Stromal cell of bone marrow (primary cell): ENCODE data around the gene MTMR2.

Source experiments
- DNase-seq: peaks from one replicate; pipeline ENCODE4 v3.0.0-alpha.2; 2012; ENCODE audit warnings: low read depth

Gene MTMR2

DNA sequence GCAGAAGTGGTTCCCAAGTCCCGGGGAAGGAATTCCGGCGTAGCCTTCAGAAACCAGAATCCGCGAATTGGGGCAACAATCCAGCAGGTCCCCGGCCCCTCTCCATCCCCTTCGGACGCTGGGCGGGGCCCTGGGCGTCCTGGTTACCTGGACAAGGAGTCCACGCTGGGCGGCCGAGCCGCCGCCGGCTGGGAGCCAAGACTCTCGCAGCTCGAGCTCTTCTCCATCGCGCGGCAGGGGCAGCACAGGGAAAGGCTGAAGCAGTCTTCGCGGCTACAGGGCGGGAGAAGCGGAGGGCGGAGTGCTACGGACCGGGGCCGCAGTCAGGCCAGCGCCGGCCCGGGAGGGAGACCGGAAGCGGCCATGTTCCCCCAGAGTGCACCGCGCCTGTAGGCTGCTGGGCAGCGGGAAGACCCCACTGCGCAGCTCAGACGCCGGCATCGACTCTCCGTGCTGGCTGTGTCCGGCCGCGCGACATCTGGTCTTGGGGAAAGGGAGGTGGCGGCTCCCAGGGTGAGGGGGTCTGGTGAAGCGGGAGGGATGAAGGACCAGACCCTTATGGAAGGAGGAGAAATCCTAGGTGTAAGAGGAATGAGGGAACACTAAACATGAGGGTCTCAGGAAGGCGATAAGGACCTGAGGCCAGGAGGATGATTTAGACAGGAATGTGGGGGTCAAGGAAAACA lies at the start of gene MTMR2:
Gene MTMR2 (minus strand): TSS at position 380 of the 686 bp plus-strand sequence. CDS start 153 bp downstream, at position 227.
- DNase-seq, result peak; percentile 51

DNA sequence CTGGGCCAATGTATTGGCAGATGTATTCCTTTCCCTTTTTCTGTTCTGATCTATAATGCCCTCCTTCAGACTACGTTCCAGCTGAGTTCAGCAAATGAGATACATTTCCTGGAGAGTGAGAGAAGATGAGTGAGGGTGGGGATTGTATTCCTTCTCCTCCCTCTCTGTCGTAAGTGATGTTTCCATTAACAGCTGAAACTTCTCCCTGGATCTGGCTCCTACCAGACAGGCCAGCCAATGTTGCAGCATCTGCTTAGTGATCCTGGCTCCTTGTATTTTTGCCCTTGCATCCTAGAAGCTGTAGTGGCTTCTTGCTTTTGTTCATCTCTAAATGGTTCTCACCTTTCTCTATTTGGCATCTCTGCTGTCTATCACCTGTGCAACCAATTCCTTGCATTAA lies 48.2 kb upstream of the MTMR2 start:
- DNase-seq, result no peak

DNA sequence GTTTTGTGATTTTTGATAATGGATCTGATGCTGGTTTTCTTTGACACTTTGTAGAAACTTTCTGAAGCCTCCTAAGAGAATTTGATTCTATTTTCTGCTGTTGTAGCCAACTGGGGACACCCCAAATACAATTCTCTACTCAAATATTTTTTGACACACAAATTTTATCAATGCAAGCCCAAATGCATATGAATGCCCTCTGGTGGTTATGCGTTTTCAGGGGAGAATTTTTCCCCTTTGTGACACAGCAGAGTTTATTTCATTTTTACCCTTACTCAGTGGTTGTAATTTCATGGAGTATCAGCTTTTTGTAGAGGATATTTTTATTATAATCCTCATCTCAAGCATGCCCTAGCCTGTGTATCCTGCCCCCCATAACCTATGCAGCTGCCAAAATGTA lies 44.7 kb upstream of the MTMR2 start:
- DNase-seq, result peak; percentile 3

DNA sequence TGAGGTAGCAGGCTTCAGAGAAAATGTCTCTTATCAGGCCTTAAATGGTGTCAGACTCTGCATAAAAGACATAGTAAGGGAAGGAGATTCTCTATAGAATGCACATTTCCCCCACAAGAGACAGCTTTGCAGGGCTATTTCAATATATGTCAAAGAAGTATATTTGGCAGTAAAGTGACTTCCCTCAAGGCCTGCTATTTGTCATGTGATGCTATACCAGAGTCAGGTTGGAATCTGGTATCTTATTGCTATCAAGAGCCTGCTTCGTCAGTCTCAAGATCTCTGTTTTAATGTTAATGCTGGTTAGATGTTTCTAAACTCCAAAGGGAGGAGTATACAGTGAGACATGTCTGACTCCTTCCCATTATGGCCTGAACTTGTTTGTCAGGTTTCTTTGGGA lies 40.4 kb upstream of the MTMR2 start:
- no peak for DNase-seq

DNA sequence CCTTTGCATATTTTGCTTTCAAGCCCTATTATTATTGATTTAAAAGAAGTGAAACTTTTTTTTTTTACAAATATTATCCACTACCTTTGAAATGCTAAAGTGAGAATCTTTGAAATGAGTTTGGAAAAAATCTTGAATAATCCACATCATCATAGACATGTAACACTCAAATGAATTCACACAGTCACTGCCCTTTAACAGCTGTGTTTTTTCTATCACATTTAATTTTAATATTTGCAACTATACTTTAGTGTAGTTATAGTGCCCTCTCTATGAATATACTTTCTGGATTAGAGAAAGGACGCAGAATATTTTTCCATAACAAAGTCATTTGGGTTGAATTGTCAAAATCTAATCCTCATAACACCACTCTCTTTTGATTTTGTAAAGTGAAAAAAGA lies 37.9 kb upstream of the MTMR2 start:
- no peak for DNase-seq

DNA sequence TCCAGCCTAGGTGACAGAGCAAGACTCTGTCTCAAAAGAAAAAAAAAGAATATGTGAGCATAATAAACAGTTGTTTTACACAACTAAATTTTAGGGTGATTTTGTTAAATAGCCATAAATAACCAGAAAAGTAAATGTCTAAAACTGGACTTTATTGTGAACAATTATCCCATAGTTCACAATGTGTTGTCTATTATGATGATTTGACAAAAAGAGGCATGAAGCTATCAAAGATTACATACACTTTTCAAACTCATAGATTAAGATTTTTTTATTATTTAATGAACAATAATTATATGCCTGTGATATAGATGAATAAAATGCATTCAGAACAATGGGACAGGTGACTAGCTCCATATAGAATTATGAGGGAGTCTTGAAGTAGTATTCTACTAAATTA lies 27.0 kb upstream of the MTMR2 start:
- no peak for DNase-seq

DNA sequence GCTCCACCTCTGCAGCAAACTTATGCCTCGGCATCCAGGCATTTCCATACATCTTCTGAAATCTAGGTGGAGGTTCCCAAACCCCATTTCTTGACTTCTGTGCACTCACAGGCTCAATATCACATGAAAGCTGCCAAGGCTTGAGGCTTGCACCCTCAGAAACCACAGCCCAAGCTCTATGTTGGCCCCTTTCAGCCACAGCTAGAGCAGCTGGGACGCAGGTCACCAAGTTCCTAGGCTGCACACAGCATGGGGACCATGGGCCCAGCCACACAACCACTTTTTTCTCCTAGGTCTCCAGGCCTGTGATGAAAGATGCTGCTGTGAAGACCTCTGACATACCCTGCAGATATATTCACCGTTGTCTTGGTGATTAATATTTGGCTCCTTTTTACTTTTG lies 24.7 kb upstream of the MTMR2 start:
- DNase-seq, result no peak

DNA sequence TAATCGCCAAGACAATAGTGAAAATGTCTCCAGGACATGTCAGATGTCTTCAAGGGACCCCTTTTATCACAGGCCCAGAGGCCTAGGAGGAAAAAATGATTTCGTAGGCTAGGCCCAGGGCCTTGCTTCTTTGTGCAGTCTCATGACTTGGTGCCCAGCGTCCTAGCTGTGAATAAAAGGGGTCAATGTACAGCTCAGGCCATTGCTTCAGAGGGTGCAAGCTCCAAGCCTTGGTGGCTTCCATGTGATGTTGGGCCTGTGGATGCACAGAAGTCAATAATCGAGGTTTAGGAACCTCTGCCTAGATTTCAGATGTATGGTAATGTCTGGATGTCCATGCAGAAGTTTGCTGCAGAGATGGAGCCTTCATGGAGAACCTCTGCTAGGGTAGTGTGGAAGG lies 20.7 kb upstream of the MTMR2 start:
- no peak for DNase-seq

DNA sequence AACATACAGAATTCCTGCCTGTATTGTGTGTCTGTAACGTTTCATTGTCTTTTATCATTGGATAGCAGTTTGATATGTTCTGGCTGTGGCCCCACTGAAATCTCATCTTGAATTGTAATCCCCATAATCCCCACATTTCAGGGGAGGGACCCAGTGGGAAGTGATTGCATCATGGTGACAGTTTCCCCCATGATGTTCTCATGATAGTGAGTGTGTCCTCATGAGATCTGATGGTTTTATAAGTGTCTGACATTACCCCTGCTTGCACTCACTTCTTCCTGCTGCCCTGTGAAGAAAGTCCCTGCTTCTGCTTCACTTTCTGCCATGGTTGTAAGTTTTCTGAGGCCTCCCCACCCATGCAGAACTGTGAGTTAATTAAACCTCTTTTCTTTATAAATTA lies 19.6 kb upstream of the MTMR2 start:
- no peak for DNase-seq

DNA sequence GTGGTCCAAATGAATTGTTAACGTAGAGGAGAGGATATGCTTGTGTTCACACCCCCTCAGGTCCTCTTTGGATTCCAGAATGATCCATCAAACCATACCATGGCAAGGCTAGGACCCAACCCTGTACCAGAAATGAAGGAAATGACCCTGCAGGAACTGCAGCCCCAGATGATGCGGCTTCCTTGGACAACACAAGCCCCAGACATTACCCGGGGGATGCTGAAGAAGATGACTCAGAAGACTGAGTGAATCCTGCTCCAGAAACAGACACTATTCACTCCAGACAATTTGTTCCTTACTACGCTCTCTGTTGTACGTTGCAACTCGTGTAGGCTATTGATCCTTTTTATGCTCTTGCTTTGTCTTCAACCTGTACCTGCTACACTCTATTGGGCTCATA lies 15.2 kb upstream of the MTMR2 start:
- no peak for DNase-seq

DNA sequence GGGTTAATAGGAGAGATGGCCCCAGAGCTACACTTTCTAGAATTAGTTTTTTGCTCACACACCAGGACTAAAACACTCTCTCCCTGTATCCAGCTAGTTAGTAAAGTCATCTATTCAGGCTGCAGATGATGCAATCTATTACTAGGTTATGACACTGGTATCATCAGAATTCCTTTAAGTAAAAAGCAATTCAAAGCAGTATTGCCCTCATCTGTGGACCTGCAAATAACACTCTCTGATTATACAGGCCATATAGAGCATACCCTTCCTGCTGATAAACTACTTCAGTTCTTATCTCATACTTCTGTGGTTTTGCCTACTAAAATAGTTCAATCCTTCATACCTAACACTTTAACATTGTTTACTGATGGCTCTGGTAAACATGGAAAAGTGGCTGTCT lies 13.5 kb upstream of the MTMR2 start:
- no peak for DNase-seq

DNA sequence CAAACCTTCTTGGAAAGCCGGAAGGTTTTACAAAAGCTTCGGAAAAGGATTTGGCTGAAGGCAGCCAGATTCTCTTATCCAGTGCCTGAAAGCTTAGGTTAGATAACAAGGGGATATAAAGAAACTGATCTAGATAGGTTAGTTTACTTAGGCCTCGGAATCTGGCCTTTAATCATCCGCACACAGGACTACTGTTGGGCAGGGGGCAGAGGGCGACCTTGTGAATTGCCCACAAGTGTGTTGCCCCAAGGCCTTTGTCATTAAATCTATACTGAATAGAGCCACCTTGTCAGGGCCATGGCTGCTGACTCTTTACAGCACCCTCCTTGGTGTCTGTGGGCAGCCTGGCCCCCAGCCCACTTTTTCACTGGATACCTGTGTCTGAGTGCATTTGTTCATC lies 9.7 kb upstream of the MTMR2 start:
- DNase-seq, result no peak

DNA sequence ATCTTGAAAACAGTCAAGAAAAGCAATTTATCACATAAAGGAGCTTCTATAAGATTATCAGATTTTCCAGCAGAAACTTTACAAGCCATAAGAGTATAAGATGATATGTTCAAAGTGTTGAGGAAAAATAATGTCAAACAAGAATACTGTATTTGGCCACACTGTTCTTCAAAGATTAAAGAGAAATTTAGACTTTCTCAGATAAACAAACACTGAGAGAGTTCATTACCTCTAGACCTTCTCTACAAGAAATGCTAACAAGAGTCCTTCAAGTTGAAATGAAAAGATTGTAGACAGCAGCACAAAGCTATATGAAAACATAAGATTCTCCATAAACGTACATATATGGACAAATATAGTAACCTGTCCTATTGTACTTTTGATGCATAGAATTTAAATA lies 8.0 kb upstream of the MTMR2 start:
- no peak for DNase-seq

DNA sequence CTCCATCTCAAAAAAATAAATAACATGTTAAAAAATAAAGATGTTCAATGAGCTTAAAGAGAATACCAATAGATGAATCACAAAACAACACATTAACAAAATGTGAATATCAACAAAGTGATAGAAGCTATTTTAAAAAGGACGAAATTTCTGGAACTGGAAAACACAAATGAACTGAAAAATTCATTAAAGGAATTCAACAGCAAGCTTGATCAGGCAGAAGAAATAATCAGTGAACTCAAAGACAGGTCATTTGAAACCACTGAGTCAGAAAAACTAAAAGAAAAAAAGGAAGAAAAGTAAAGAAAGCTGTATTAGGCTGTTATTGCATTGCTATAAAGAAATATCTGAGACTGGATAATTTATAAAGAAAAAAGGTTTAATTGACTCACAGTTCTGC lies 7.0 kb upstream of the MTMR2 start:
- no peak for DNase-seq

DNA sequence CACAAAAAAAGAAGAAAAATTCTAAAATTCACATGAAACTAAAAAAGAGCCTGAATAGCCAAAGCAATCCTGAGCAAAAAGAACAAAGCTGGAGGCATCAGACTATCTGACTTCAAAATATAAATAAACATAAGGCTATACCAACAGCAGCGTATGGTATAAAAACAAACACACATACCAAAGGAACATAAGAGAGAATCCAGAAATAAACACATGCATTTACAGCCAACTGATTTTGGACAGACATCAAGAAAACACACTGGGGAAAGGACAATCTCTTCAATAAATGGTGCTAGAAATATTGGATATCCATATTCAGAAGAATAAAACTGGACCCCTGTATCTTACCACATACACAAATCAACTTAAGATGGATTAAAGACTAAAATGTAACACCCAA lies 2.8 kb upstream of the MTMR2 start:
- no peak for DNase-seq

DNA sequence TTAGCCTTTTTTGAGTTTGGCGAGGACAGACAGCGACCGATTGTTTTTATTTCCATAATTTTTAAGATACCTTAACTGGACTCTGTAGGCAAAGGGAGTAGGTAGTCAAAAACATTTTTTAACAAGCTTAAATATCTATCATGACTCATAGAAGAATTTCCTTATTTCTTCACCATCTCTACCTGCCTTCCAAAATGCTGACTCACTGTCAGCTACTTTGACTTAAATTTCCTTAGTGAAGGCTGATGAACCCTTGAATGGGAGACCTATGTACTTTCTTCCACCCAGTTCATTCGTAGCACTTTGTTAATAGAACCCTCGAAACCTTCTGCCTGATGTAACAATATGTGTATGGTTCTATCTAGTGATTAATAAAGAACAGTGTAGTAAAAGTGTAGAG lies 1.1 kb upstream of the MTMR2 start:
- DNase-seq, result no peak

DNA sequence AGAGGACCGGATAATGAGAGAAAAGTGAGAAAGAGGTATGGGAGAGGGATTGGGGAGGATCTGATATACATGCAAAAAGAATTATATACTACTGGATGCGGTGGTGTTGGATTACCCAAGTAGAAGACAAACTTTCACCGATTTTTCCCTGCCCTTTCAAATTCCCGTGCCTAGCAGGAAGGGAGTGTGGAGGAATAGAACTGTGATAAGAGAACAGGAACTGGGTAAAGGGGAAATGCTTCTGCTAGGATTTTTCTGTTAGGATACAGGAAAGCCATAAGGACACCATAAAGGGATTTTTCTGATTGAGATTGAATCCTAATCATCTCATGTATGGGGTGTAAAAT lies 480 bp upstream of the MTMR2 start:
- no peak for DNase-seq

DNA sequence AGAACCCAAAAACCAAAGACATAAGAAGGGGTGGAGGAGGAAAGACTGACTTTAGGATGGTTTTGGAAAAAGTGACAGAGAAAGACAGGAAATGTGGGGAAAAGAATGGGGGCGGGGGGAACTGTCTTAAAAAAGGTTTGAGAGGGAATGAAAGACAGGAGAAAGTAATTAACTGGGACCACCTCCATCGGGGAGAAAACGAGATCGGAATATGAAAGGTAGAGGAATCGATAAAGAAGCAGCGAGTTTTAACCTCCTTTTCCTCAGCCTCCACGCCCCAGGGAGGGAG lies 524 bp downstream of the MTMR2 start:
- DNase-seq, result no peak

DNA sequence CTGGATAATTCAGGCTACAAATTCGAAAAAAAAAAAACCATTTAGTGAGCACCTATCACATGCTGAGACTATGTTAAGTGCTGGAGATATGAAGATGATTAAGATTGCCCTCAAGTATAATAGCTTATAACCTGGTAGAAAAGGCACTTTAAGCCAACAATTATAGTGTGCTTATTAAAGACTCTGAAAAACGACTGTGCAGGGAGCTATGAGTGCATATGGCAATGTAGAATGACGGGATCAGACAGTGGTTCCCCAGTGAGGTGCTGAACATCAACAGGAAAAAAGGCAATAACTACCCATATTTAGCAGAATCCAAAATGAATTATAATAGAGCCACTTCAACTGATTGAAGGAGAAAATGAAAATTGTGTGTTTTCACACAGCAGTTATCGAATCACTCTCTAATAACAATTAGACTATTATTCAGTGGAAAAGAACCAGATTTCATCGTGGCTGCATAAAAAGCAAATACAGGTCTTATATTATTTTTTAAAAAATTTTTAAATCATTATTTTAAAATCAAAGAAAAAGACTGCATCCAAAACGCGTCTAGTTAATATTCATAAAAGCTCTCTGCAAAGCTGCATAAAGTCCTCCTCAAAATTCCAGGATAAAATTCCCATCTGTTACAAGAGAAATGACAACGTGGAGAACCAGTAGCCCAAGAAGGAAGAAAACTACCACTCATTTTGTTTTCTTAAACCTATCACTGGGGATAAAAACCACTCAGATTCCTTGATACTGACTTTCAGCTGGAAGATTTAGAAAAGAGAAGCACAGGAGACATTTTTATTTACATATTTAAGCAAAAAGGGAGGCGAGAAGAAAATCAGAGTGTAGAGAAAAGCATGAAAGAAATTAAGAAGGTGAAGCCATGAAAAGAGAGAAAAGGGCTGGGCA lies 1.1 kb downstream of the MTMR2 start:
- DNase-seq, result no peak

DNA sequence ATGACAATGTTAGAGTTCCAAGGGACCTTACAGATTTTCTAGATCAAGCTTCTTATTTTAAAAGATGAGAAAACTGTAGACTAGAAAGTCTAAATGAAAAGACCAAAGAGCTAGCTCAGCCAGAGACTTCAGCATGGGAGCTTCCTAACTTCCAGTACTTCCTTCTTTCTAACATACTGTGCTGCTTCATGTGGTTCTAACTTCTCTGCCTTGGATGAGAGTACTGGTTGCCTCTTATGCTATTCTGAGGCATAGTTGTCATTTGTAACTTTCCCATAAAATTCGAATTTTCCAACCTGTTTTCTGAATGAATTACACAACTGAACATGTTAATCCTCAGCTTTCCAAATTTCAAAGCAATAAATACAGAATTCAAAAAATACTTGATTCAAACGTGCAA lies 1.8 kb downstream of the MTMR2 start:
- DNase-seq, result no peak

DNA sequence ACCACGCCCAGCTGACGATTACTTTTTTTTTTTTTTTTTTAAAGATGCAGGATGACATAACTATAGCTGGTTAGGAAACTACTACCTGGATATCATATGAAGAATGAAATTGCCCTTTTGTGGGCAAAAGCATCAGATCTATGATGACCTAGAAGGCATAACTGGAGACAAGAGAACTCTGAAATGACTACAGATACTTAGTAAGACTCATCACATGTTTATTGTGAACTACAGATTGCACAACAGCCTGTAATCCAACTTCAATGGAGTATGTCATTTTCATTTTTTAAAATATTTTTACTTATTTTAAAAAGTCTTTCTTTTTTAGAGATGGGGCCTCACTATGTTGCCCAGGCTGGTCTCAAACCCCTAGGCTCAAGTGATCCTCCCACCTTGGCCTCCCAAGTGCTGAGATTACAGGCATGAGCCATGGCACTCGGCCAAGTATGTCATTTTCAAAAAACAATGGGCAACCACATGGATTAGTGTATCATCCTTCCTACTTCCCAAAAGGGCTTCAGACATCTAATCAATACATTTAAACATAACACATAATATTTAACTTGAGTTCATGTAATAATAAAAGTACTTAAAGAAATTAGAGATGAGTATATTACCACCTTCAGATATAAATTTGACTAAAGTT lies 3.3 kb downstream of the MTMR2 start:
- no peak for DNase-seq

DNA sequence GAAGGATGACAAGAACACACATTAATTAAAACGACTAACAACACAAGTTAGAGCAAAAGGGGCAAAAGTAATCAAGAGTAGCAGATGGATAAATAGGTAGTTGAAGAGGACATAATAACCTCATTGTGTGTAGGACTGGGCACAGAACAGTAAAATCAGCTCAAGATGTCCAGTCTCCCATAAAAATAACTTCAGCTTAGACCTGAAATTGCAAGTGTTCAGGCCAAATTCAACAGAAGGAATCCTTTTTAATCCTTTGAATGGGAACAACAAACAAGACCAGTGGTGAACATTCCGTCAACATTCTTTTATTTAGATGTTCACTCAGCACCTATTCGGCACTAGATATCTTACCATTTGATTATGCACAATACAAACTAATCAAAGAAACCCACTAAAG lies 4.4 kb downstream of the MTMR2 start:
- no peak for DNase-seq

DNA sequence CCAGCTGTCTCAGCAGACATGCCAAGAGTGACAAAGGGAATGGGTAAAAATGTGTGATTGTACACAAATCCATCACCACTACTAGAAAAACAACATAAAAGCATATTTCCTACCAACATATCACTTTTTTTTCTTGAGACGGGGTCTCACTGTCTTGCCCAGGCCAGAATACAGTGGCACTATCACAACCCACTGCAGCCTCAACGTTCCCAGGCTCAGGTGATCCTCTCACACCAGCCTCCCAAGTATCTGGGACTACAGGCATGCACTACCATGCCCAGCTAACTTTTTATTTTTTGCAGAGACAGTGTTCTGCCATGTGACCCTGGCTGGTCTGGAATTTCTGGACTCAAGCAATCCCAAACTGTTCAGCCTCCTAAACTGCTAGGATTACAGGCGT lies 5.2 kb downstream of the MTMR2 start:
- DNase-seq, result no peak

DNA sequence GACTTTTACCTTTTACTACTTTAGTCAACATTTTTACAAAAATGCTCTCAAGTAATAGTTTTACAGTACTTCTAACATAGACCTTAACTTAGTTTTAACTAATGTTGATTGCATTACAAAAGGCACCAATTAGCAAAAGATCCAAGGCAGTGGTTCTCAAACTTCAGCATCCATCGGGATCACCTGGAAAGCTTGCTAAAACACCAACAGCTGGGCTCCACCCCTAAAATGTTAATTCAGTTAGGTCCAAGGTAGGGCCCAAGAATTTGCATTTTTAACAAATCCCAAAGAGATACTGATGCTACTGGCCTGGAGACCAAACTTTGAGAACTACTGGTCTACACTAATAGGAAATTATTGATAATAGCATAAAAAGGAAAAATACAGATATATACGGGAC lies 5.9 kb downstream of the MTMR2 start:
- no peak for DNase-seq
